IMR-90 (cell line): Measurements from ENCODE around the gene SURF1.

Experiments
- FOS ChIP-seq: fragments of 150-350 bp; IDR thresholded peaks from 2 replicates; pipeline ENCODE4 v1.6.1; 2016; ENCODE audit warnings: low read depth, low read length
- MAZ ChIP-seq: IDR thresholded peaks from 2 replicates; pipeline ENCODE4 v1.6.1; 2012; ENCODE audit warnings: low read depth, mild to moderate bottlenecking, low read length, improper control_type of control experiment, moderate library complexity, borderline replicate concordance
- MXI1 ChIP-seq: IDR thresholded peaks from 2 replicates; pipeline ENCODE4 v1.6.1; 2012; ENCODE audit warnings: low read depth, mild to moderate bottlenecking, low read length, moderate library complexity, borderline replicate concordance
- POLR2A ChIP-seq: IDR thresholded peaks from 2 replicates; pipeline ENCODE4 v1.6.1; 2012; ENCODE audit warnings: mild to moderate bottlenecking, low read depth, low read length
- RAD21 ChIP-seq: IDR thresholded peaks from 2 replicates; pipeline ENCODE4 v1.6.1; 2012; ENCODE audit warnings: low read length, improper control_type of control experiment
- RCOR1 ChIP-seq: IDR thresholded peaks from 2 replicates; pipeline ENCODE4 v1.6.1; 2012; ENCODE audit warnings: mild to moderate bottlenecking, low read length, improper control_type of control experiment; ENCODE audit not compliant: insufficient replicate concordance
- RFX5 ChIP-seq: IDR thresholded peaks from 2 replicates; pipeline ENCODE4 v1.8.0; 2012; ENCODE audit warnings: low read depth, mild to moderate bottlenecking, low read length, moderate library complexity
- TF ChIP-seq, protein P1 (sequence below): conservative IDR thresholded peaks from 2 replicates; pipeline ENCODE4 v1.5.1; 2012; ENCODE audit warnings: mild to moderate bottlenecking, low read depth, low read length, improper control_type of control experiment
- TF ChIP-seq, protein P2 (sequence below): fragments of 150-350 bp; IDR thresholded peaks from 2 replicates; pipeline ENCODE4 v1.6.1; 2017; ENCODE audit warnings: mild to moderate bottlenecking, antibody characterized with exemption, low read length, low read depth

DNA sequence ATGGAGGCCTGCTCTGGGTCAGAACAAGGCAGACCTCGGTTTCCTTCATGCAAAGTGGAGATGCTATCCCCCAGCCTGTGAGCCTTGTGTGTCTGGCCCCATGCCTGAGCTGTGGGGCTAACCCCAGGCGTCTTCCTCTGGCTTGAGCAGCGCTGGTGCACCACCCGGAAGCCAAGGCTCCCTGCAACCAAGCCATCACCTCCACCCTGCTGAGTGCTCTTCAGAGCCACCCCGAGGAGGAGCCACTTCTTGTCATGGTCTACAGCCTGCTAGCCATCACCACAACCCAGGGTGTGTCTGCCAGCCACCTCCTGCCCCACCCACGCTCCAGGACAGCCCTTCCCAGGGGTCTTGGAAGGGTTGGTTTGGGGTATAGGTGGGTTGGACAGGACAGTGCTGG is 45.3 kb upstream of the SURF1 start:
- TF ChIP-seq POLR2A (no peak), RCOR1 (no peak), RAD21 (no peak), RFX5 (no peak), FOS (no peak), MAZ (no peak), MXI1 (no peak)
- TF ChIP-seq, protein P1, sequence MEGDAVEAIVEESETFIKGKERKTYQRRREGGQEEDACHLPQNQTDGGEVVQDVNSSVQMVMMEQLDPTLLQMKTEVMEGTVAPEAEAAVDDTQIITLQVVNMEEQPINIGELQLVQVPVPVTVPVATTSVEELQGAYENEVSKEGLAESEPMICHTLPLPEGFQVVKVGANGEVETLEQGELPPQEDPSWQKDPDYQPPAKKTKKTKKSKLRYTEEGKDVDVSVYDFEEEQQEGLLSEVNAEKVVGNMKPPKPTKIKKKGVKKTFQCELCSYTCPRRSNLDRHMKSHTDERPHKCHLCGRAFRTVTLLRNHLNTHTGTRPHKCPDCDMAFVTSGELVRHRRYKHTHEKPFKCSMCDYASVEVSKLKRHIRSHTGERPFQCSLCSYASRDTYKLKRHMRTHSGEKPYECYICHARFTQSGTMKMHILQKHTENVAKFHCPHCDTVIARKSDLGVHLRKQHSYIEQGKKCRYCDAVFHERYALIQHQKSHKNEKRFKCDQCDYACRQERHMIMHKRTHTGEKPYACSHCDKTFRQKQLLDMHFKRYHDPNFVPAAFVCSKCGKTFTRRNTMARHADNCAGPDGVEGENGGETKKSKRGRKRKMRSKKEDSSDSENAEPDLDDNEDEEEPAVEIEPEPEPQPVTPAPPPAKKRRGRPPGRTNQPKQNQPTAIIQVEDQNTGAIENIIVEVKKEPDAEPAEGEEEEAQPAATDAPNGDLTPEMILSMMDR = no peak
- TF ChIP-seq, protein P2, sequence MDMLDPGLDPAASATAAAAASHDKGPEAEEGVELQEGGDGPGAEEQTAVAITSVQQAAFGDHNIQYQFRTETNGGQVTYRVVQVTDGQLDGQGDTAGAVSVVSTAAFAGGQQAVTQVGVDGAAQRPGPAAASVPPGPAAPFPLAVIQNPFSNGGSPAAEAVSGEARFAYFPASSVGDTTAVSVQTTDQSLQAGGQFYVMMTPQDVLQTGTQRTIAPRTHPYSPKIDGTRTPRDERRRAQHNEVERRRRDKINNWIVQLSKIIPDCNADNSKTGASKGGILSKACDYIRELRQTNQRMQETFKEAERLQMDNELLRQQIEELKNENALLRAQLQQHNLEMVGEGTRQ = no peak
